Cerebellar nuclear complex (tissue), 1 donor: ENCODE data around the gene WFIKKN1.
"Not testable (repeated sequence)": the region's sequence is repeated elsewhere in the genome, so short reads cannot be mapped to it uniquely, and the experiment has no call there.

ENCODE experiments used
- DNase-seq, 2 experiments: peaks; one replicate each; lab custom pipeline; 2025; lab: John Stamatoyannopoulos, UW

The WFIKKN1 gene

GRCh38 chr16:595942-596735 is 34.6 kb upstream of the WFIKKN1 start:
- peak; percentile 28 to 45 for DNase-seq

GRCh38 chr16:596736-597060 is 34.1 kb upstream of the WFIKKN1 start:
- no peak for DNase-seq

GRCh38 chr16:597655-598054 is 33.1 kb upstream of the WFIKKN1 start:
- DNase-seq: not testable (repeated sequence)

GRCh38 chr16:598823-599739 is 31.7 kb upstream of the WFIKKN1 start:
- no peak for DNase-seq

- DNase-seq: no peak
Measured at GRCh38 chr16:600781-601180, 30.0 kb upstream of the WFIKKN1 start.

GRCh38 chr16:603933-604332 is 26.9 kb upstream of the WFIKKN1 start:
- no peak for DNase-seq

- DNase-seq: no peak
Measured at GRCh38 chr16:606656-607307, 24.0 kb upstream of the WFIKKN1 start.

- DNase-seq: no peak
Measured at GRCh38 chr16:608019-608418, 22.8 kb upstream of the WFIKKN1 start.

- DNase-seq: no peak
Measured at GRCh38 chr16:609316-609715, 21.5 kb upstream of the WFIKKN1 start.

GRCh38 chr16:609984-610383 is 20.8 kb upstream of the WFIKKN1 start:
- no peak for DNase-seq

- DNase-seq: no peak
Measured at GRCh38 chr16:610513-611381, 20.0 kb upstream of the WFIKKN1 start.

- no peak for DNase-seq
Measured at GRCh38 chr16:615122-615521, 15.7 kb upstream of the WFIKKN1 start.

- DNase-seq: no peak
Measured at GRCh38 chr16:616733-617586, 13.8 kb upstream of the WFIKKN1 start.

- no peak for DNase-seq
Measured at GRCh38 chr16:617855-618254, 12.9 kb upstream of the WFIKKN1 start.

- DNase-seq: peak; percentile 34 to 50
Measured at GRCh38 chr16:619476-620100, 11.2 kb upstream of the WFIKKN1 start.

GRCh38 chr16:620700-621525 is 9.9 kb upstream of the WFIKKN1 start:
- no peak for DNase-seq

- peak in 1 of 2 experiments; percentile 40 for DNase-seq
Measured at GRCh38 chr16:621526-622105, 9.2 kb upstream of the WFIKKN1 start.

GRCh38 chr16:622920-623280 is 7.9 kb upstream of the WFIKKN1 start:
- no peak for DNase-seq

GRCh38 chr16:624526-625070 is 6.2 kb upstream of the WFIKKN1 start:
- DNase-seq: no peak
